GM12874 (cell line): ENCODE results near the gene HCLS1.

Experiments used
- TF ChIP-seq, protein P1 (sequence below): IDR thresholded peaks from 2 replicates; pipeline ENCODE4 v1.5.1; 2011; ENCODE audit warnings: low read depth, mild to moderate bottlenecking, control low read depth, low read length, moderate library complexity; ENCODE audit not compliant: insufficient read depth

Gene HCLS1

DNA sequence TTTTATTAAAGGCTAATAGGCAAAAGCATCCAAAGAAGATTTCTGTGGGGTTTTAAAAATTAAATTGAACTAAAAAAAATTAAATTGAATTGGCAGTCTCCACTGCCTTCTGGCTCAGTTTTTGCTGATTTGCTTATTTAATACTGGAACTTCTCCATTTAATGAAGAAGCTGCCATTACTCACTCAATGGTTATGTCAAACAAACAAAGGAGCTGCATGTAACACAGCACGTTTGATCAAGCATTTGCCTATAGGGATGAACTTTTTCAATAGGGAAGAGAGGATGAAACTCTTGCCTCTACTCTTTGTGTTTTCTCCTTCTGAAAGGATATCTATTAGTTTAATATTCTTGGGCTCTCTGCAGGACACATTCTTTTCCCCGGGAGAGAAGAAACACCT lies 4.8 kb upstream of the HCLS1 start:
- TF ChIP-seq, protein P1, sequence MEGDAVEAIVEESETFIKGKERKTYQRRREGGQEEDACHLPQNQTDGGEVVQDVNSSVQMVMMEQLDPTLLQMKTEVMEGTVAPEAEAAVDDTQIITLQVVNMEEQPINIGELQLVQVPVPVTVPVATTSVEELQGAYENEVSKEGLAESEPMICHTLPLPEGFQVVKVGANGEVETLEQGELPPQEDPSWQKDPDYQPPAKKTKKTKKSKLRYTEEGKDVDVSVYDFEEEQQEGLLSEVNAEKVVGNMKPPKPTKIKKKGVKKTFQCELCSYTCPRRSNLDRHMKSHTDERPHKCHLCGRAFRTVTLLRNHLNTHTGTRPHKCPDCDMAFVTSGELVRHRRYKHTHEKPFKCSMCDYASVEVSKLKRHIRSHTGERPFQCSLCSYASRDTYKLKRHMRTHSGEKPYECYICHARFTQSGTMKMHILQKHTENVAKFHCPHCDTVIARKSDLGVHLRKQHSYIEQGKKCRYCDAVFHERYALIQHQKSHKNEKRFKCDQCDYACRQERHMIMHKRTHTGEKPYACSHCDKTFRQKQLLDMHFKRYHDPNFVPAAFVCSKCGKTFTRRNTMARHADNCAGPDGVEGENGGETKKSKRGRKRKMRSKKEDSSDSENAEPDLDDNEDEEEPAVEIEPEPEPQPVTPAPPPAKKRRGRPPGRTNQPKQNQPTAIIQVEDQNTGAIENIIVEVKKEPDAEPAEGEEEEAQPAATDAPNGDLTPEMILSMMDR, result no peak

DNA sequence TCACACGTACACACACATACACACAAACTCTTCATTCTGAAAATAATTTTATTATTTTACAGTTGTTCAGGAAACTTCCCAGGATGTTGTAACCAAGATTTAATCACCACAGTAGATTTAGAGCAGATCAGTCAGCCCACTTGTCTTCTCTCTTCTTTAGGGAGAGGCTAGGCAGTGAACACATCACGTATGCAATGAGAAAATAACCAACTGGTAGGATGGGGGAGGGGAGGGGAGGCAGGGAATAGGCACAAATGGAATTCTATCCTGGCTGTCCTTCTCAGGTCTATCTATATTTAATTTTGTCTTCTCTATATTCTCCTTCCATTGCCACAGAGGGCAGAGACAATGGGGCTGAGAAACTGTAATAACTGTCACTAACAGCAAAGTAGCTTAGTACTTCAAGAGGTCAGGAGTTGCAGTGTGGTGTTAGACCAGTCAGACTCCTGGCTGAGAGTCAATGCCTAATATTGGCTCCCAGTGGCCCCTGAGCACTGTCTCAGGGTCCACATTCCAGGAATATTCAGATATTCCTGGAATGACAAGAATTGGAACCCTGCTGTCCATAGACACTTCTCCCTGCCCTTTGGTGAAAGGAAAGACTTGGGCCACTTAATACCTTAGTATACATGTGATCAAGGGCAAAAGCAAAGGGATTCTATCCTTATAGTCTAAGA lies 2.6 kb upstream of the HCLS1 start:
- TF ChIP-seq, protein P1, result no peak

DNA sequence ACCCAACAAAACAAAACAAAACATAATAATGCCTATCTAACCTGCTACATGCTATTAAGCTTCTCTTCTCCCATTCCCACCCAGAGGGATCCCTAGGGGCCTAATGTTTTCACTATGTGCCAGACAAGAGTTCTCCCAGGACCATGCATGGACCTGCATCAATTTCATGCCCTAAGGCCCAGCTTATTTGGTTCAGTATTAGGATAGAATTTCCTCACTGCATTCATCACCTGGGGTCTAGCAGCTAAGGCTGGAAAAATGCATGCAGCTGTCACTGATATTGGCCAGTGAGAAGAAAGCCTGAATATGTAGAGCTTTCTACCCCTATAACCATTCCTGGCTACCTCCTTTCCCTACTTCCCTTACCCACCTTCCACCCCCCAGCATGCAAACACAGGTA lies 2.0 kb upstream of the HCLS1 start:
- TF ChIP-seq, protein P1, result no peak

DNA sequence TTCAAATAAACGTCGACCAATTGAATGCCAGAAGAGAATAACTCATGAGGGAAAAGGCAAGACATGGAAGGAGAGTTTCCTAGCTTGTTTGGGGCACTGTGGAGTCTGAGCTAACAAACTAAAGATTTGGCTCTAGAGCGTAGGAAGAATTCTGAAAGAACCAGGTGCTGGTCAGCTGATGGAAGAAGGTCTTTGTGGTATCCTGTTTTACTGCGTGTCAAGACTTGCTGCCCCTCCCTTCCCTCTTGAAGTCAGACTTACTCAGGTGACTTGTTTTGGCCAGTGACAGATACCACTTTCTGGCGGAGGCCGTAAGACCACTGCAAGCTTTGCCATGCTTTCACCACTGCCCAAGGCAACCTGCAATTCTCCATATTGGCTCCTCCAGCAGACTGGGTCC lies 673 bp upstream of the HCLS1 start:
- TF ChIP-seq, protein P1, result no peak

DNA sequence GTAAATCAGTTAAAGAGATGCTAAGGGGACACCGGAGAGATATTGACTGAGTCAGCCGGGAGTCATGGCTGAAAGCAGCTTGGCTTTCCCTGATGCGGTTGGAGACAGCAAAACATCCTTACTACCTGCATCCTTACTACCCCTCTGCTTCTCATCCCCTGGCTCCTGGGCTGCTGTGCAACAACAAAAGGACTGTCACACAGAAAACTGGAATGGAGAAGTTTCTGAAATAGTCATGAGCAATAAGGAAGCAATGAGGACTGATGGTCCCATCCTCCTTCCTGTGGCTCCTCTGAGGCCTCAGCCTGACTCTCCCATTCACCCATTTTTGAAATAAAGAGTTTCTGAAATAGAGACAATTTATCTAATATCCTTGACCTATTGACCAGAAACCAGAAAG lies 1.1 kb downstream of the HCLS1 start:
- TF ChIP-seq, protein P1, result no peak

DNA sequence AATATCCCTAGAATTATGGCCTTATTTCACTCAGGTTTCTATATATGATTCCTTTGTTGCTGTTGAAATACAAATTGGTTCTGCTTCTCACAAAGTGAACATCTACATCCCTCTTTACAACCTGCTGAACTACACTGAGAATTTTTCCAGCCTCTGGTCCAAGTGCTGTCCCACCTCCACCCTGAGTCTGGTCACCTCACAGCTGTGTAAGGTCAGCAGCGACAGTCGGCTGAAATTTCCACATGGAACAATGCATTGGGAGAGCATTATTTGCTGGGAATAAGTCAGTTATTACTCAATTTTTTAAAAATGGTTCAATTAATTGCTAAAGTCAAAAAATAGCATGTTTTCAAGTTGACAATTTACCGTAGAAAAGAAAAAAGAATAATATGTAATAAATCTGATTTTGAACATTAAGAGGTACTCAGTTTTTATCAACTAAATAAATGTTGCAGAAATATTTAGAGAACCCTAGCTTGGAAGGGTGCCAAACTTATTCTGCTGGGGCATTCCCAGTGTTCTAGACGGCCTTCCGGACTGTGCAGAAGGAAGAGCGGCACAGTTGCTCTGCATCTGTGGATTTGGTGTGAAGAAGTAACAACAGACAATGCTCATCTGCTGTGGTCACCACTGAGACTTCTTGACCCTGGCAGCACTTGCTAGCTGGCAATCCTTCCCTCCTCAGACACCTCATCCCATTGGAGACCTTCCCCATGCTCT lies 1.8 kb downstream of the HCLS1 start:
- TF ChIP-seq, protein P1, result no peak

DNA sequence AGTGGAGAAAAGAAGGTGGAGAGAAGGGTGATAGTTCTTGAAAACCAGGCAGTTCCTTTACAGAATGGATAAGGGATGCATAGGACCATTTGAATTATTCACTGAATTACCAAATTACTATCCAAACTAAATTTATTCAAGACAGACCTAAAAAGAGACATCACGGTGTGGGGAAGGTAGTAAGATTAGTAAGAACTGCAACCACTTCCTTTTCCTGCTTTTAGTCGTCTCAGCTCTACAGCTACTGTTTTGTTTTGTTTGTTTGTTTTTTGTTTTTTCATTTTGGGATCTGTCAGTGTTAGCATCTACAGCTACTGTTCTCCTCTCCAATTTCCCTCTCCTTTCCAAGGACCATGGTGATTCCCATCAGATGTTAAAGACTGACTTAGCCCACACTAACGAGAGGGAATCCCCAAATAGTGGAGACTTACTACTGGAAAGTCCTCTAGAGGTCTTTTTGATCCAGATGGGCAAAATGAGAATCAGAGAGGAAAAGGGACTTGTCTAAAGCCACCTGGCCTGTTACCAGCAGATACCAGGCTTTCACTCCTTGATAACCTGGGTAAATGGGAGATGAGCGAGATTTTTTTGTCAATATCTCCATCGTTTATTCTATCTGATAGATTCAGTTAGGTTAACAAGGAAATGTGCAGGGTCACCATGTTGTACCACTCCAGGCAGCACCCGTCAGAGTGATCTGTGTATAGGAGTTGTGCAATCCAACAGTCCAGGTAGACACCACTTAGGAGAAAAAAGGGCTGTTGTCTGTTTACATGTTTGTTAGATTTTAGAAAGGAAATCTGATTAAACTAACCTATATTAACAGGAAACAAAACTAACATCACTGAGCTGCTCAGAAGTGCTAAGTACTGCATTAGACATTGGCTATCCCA lies 6.0 kb downstream of the HCLS1 start:
- TF ChIP-seq, protein P1, result no peak
